HAP-1 (cell line): ENCODE results near the gene KCNN2.

Source experiments
- DNase-seq, 2 experiments: peaks; one replicate each; pipeline ENCODE4 v3.0.0-alpha.2; 2016 to 2020; ENCODE audit warnings: low spot score in 2 of 2
- H3K27me3 ChIP-seq: fragments of 250-450 bp; sonication (Bioruptor Pico); 2 replicates; pipeline ENCODE4 v1.5.1; 2020; ENCODE audit warnings: low read depth, mild to moderate bottlenecking, moderate library complexity
- H3K36me3 ChIP-seq: fragments of 250-450 bp; sonication (Bioruptor Pico); replicated peaks from 2 replicates; pipeline ENCODE4 v1.5.1; 2020; ENCODE audit warnings: mild to moderate bottlenecking
- H3K4me1 ChIP-seq: fragments of 250-450 bp; sonication (Bioruptor Pico); 2 replicates; pipeline ENCODE4 v1.5.1; 2020; ENCODE audit warnings: mild to moderate bottlenecking
- H3K4me3 ChIP-seq: fragments of 250-450 bp; sonication (Bioruptor Pico); 2 replicates; pipeline ENCODE4 v1.5.1; 2020; ENCODE audit warnings: mild to moderate bottlenecking, moderate library complexity
- H3K9me3 ChIP-seq: fragments of 250-450 bp; sonication (Bioruptor Pico); 2 replicates; pipeline ENCODE4 v1.5.1; 2020; ENCODE audit warnings: mild to moderate bottlenecking, moderate library complexity
- in situ Hi-C: fragments of 300-500 bp; cut with MboI; formaldehyde crosslinking; loops from 3 replicates; pipeline ENCODE4 v1.14.3; 2020; ENCODE audit warnings: low sequenced_read_pairs, inconsistent platforms, mixed read lengths

The KCNN2 gene

GRCh38 chr5:114449860-114450421 is 88.1 kb downstream of the KCNN2 start:
- in situ Hi-C loops, result loop anchor here (25.0 kb wide), 1 partner anchor 763 kb away; no protein-coding TSS in a partner anchor
- Histone ChIP-seq H3K27me3 (peaks cover 7% of the 10 kb centered on the region; the same call in 1 of the 2 replicates), H3K4me1 (no peaks in the 10 kb centered on the region), H3K9me3 (no peaks in the 10 kb centered on the region), H3K36me3 (no peaks in the 10 kb centered on the region), H3K4me3 (no peak overlapping the region)
- peak; percentile 42 to 68 for DNase-seq

DNA sequence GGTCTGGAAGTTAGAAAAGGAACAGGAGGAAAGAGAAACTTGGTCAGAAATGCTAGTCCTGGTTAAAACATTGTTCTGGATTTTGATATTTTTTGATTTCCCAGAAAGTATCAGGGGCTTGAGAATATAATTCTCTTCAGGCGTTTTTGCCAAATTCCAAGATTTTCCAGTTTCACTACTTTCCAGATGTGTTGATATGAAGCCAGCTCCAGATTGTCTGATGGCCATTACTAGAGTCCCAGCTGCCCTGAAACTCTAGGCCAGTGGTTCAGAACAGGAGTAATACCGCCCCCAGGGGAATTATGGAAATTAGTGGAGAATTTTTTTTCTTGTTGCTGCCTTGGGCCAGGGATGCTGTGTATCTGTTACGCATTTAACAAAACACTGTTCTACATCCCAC is 88.6 kb downstream of the KCNN2 start:
- no peaks in the 10 kb centered on the region for H3K9me3 ChIP-seq
- in situ Hi-C loops, result loop anchor here (25.0 kb wide), 1 partner anchor 763 kb away; no protein-coding TSS in a partner anchor
- DNase-seq, result no peak
- peaks cover 7% of the 10 kb centered on the region; the same call in 1 of the 2 replicates for H3K27me3 ChIP-seq
- H3K36me3 ChIP-seq, result no peaks in the 10 kb centered on the region
- no peak overlapping the region for H3K4me3 ChIP-seq
- no peaks in the 10 kb centered on the region for H3K4me1 ChIP-seq

GRCh38 chr5:114458726-114459125 is 96.9 kb downstream of the KCNN2 start:
- no peak overlapping the region for H3K4me3 ChIP-seq
- no peaks in the 10 kb centered on the region for H3K36me3 ChIP-seq
- no peaks in the 10 kb centered on the region for H3K9me3 ChIP-seq
- peaks cover 5% of the 10 kb centered on the region; the same call in 1 of the 2 replicates for H3K27me3 ChIP-seq
- DNase-seq, result no peak
- no peaks in the 10 kb centered on the region for H3K4me1 ChIP-seq
- in situ Hi-C loops, result loop anchor here (25.0 kb wide), 1 partner anchor 771 kb away; no protein-coding TSS in a partner anchor

DNA sequence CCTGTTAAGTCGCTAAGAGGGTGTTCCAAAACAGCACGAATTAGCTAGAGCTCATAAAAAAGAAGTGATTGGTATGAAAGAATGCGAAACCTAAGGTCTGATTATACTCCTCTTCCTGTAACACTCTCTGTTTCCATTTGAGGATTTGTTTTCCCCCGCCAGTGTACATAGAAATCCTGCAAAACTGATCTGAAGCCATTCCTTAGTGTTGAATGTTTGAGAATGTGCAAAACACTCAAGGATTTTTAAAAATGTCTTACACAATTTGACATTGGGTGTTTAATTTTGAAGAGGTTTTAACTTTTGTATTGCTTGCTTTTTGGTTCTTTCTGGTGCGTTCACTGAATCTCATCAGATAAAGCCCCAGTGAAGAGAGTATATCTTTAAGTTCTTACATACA is 105.3 kb downstream of the KCNN2 start:
- no peak for DNase-seq
- Histone ChIP-seq H3K4me1 (no peaks in the 10 kb centered on the region), H3K27me3 (no peaks in the 10 kb centered on the region), H3K4me3 (no peak overlapping the region), H3K36me3 (no peaks in the 10 kb centered on the region), H3K9me3 (no peaks in the 10 kb centered on the region)
- in situ Hi-C loops, result loop anchor here (25.0 kb wide), 1 partner anchor 780 kb away; no protein-coding TSS in a partner anchor

- Histone ChIP-seq H3K4me1 (no peaks in the 10 kb centered on the region), H3K36me3 (no peaks in the 10 kb centered on the region), H3K9me3 (no peaks in the 10 kb centered on the region), H3K4me3 (no peak overlapping the region), H3K27me3 (no peaks in the 10 kb centered on the region)
- in situ Hi-C loops, result loop anchor here (25.0 kb wide), 1 partner anchor 780 kb away; no protein-coding TSS in a partner anchor
- no peak for DNase-seq
These were observed 105.9 kb downstream of the KCNN2 start for GRCh38 chr5:114467729-114468128.

GRCh38 chr5:114469372-114469771 is 107.5 kb downstream of the KCNN2 start:
- in situ Hi-C loops, result loop anchor here (25.0 kb wide), 1 partner anchor 782 kb away; no protein-coding TSS in a partner anchor
- no peaks in the 10 kb centered on the region for H3K4me1 ChIP-seq
- H3K9me3 ChIP-seq, result no peaks in the 10 kb centered on the region
- H3K4me3 ChIP-seq, result no peak overlapping the region
- DNase-seq, result no peak
- H3K27me3 ChIP-seq, result no peaks in the 10 kb centered on the region
- H3K36me3 ChIP-seq, result no peaks in the 10 kb centered on the region

DNA sequence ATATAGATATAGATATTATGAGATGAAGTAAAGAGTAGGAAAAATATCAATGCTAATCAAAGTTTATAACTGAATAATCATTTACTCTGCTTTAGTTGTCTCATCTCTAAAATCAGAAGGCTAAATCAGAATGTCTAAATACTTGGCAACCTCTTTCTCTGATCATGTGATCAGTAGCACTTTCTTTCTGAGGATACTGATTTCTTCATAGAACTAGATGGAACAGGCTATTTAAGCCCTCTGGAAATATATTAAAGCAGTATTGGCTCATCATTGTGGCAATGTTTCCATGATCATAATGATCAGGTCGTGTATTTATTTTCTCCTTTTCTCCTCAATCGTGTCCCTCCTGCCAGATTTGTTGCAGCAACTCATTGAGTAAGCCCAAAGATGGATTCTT is 109.7 kb downstream of the KCNN2 start:
- no peaks in the 10 kb centered on the region for H3K4me1 ChIP-seq
- H3K36me3 ChIP-seq, result no peaks in the 10 kb centered on the region
- no peak for DNase-seq
- in situ Hi-C loops, result loop anchor here (25.0 kb wide), 1 partner anchor 784 kb away; no protein-coding TSS in a partner anchor
- no peaks in the 10 kb centered on the region for H3K9me3 ChIP-seq
- no peak overlapping the region for H3K4me3 ChIP-seq
- no peaks in the 10 kb centered on the region for H3K27me3 ChIP-seq

DNA sequence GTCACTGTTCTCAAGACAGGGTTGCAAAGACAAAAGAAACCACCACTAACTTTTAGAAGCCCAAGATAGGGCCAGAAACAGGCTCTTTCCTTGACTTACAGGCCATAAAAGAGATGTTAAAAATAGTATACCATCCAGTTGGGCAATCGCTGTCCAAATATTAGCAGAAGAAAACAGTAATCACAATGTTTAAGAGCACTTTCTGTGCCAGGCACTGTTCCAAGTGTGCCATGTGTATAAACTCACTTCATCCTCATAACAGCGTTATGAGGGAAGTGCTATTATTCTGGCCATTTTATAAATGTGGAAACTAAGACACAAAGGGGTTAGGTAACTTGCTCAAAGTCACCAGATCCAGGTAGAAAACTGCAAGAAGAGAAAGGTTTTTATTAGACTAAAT is 111.7 kb downstream of the KCNN2 start:
- no peak for DNase-seq
- Histone ChIP-seq H3K4me1 (no peaks in the 10 kb centered on the region), H3K36me3 (no peaks in the 10 kb centered on the region), H3K4me3 (no peak overlapping the region), H3K27me3 (no peaks in the 10 kb centered on the region), H3K9me3 (no peaks in the 10 kb centered on the region)
- in situ Hi-C loops, result loop anchor here (25.0 kb wide), 1 partner anchor 786 kb away; no protein-coding TSS in a partner anchor

GRCh38 chr5:114477816-114478334 is 116.0 kb downstream of the KCNN2 start:
- H3K4me1 ChIP-seq, result no peaks in the 10 kb centered on the region
- H3K27me3 ChIP-seq, result no peaks in the 10 kb centered on the region
- in situ Hi-C loops, result no loop called here
- DNase-seq, result no peak
- no peaks in the 10 kb centered on the region for H3K9me3 ChIP-seq
- no peak overlapping the region for H3K4me3 ChIP-seq
- H3K36me3 ChIP-seq, result no peaks in the 10 kb centered on the region

GRCh38 chr5:114500756-114501155 is 138.9 kb downstream of the KCNN2 start:
- no peak for DNase-seq
- in situ Hi-C loops, result no loop called here
- H3K9me3 ChIP-seq, result no peaks in the 10 kb centered on the region
- no peak overlapping the region for H3K4me3 ChIP-seq
- no peaks in the 10 kb centered on the region for H3K27me3 ChIP-seq
- no peaks in the 10 kb centered on the region for H3K36me3 ChIP-seq
- H3K4me1 ChIP-seq, result no peaks in the 10 kb centered on the region

- no peaks in the 10 kb centered on the region for H3K9me3 ChIP-seq
- in situ Hi-C loops, result no loop called here
- no peak for DNase-seq
- H3K27me3 ChIP-seq, result no peaks in the 10 kb centered on the region
- no peaks in the 10 kb centered on the region for H3K4me1 ChIP-seq
- H3K36me3 ChIP-seq, result no peaks in the 10 kb centered on the region
- H3K4me3 ChIP-seq, result no peak overlapping the region
These were observed 142.7 kb downstream of the KCNN2 start for GRCh38 chr5:114504560-114504959.

DNA sequence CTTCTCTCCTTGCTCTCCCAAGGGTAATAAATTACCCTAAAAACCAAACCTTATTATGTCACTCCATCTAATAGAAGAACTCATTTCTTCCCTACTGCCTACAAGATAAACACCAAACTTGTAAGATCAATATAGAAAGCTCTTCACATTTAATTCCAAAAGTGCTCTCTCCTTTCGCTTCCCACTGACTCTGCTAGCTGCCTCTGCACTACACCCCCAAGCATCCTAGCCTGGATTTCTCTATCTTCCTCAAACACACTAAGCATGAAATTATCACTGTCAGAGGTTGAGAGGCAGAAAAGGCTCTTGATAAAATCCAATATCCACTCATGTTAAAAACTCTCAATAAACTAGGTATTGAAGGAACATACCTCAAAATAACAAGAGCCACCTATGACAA is 162.4 kb downstream of the KCNN2 start:
- DNase-seq, result no peak
- in situ Hi-C loops, result no loop called here
- no peak overlapping the region for H3K4me3 ChIP-seq
- H3K4me1 ChIP-seq, result no peaks in the 10 kb centered on the region
- H3K9me3 ChIP-seq, result no peaks in the 10 kb centered on the region
- no peaks in the 10 kb centered on the region; the same call in 1 of the 2 replicates for H3K27me3 ChIP-seq
- H3K36me3 ChIP-seq, result no peaks in the 10 kb centered on the region

GRCh38 chr5:114544561-114544960 is 182.7 kb downstream of the KCNN2 start:
- Histone ChIP-seq H3K36me3 (no peaks in the 10 kb centered on the region), H3K27me3 (no peaks in the 10 kb centered on the region), H3K9me3 (no peaks in the 10 kb centered on the region), H3K4me3 (no peak overlapping the region), H3K4me1 (no peaks in the 10 kb centered on the region)
- in situ Hi-C loops, result no loop called here
- DNase-seq, result no peak
